HL-60/S4 treated with retinoic acid at 250 ng/mL for 4 days and 3 days (cell line): ENCODE data around the gene PLD1.
"Not testable (repeated sequence)": the region's sequence is repeated elsewhere in the genome, so short reads cannot be mapped to it uniquely, and the experiment has no call there.

Experiments
- in situ Hi-C: fragments of 300-500 bp; cut with MboI; formaldehyde crosslinking; loops from 2 replicates; pipeline ENCODE4 v1.7.0; 2022; ENCODE audit warnings: low sequenced_read_pairs

PLD1 gene

GRCh38 chr3:171710359-171710758, 99.9 kb downstream of the PLD1 start:
- in situ Hi-C loops: no loop called here

GRCh38 chr3:171704814-171705213, 105.5 kb downstream of the PLD1 start:
- in situ Hi-C loops: no loop called here

GRCh38 chr3:171704002-171704401, 106.3 kb downstream of the PLD1 start:
- in situ Hi-C loops: no loop called here

GRCh38 chr3:171703144-171703543, 107.1 kb downstream of the PLD1 start:
- in situ Hi-C loops: no loop called here

GRCh38 chr3:171700653-171701052, 109.6 kb downstream of the PLD1 start:
- in situ Hi-C loops: no loop called here

- in situ Hi-C loops: no loop called here
These were observed 110.1 kb downstream of the PLD1 start for GRCh38 chr3:171700157-171700556.

- in situ Hi-C loops: no loop called here
These were observed 110.7 kb downstream of the PLD1 start for GRCh38 chr3:171699601-171700000.

- in situ Hi-C loops: no loop called here
These were observed 113.5 kb downstream of the PLD1 start for GRCh38 chr3:171696805-171697204.

GRCh38 chr3:171695426-171695825, 114.9 kb downstream of the PLD1 start:
- in situ Hi-C loops: no loop called here

- in situ Hi-C loops: no loop called here
These were observed 115.4 kb downstream of the PLD1 start for GRCh38 chr3:171694888-171695287.

GRCh38 chr3:171692551-171692950, 117.7 kb downstream of the PLD1 start:
- in situ Hi-C loops: not testable (repeated sequence)

- in situ Hi-C loops: no loop called here
These were observed 118.8 kb downstream of the PLD1 start for GRCh38 chr3:171691485-171691884.

GRCh38 chr3:171690281-171690680, 120.0 kb downstream of the PLD1 start:
- in situ Hi-C loops: no loop called here

- in situ Hi-C loops: no loop called here
These were observed 121.7 kb downstream of the PLD1 start for GRCh38 chr3:171688593-171688992.

- in situ Hi-C loops: no loop called here
These were observed 122.3 kb downstream of the PLD1 start for GRCh38 chr3:171688002-171688401.

GRCh38 chr3:171687581-171687980, 122.7 kb downstream of the PLD1 start:
- in situ Hi-C loops: no loop called here

- in situ Hi-C loops: no loop called here
These were observed 123.2 kb downstream of the PLD1 start for GRCh38 chr3:171687064-171687463.

GRCh38 chr3:171685116-171685895, 125.0 kb downstream of the PLD1 start:
- in situ Hi-C loops: no loop called here

GRCh38 chr3:171684221-171684620, 126.1 kb downstream of the PLD1 start:
- in situ Hi-C loops: no loop called here

- in situ Hi-C loops: no loop called here
These were observed 127.5 kb downstream of the PLD1 start for GRCh38 chr3:171682743-171683142.

GRCh38 chr3:171680726-171681411, 129.4 kb downstream of the PLD1 start:
- in situ Hi-C loops: no loop called here

GRCh38 chr3:171678971-171679492, 131.3 kb downstream of the PLD1 start:
- in situ Hi-C loops: no loop called here
